Natural killer cell (primary cell): ENCODE measurements around the gene ABCD1. TPM values are rescaled to one million over a fixed set of nuclear protein-coding genes. Genes with fewer than 3 reads are reported as not detected.

Source experiments
- ATAC-seq, 3 donors: fragments of 150-1000 bp in 2 of 3; fragments of 200-7000 bp in 1 of 3; cut with Tn5 transposase; 1 replicate in 1 of 3; 2 replicates in 2 of 3; pipeline ENCODE4 v1.10.0; 2021; ENCODE audit warnings: mild to moderate bottlenecking in 2 of 3, moderate library complexity in 2 of 3
- DNase-seq, 2 donors: peaks; one replicate each; pipeline versions ENCODE4 v3.0.0 to v3.0.0-alpha.2; 2013 to 2021; ENCODE audit warnings: mixed read lengths in 1 of 2
- H3K27ac ChIP-seq: one replicate; pipeline ENCODE4 v1.5.1; 2013; ENCODE audit warnings: mild to moderate bottlenecking, low read length
- H3K27me3 ChIP-seq: one replicate; pipeline ENCODE4 v1.6.1; 2013; ENCODE audit warnings: low read length; ENCODE audit not compliant: control insufficient read depth, insufficient read depth
- H3K36me3 ChIP-seq: one replicate; pipeline ENCODE4 v1.6.1; 2013; ENCODE audit warnings: low read length; ENCODE audit not compliant: control insufficient read depth, insufficient read depth
- H3K4me1 ChIP-seq: one replicate; pipeline ENCODE4 v1.6.1; 2013; ENCODE audit warnings: low read length; ENCODE audit not compliant: control insufficient read depth, insufficient read depth
- H3K4me3 ChIP-seq: one replicate; pipeline ENCODE4 v1.5.1; 2013; ENCODE audit warnings: low read length
- H3K9me3 ChIP-seq: one replicate; pipeline ENCODE4 v1.6.1; 2013; ENCODE audit warnings: low read length; ENCODE audit not compliant: control insufficient read depth, insufficient read depth
- H3K27ac Mint-ChIP-seq, 2 donors: one replicate each; pipeline ENCODE4 v1.8.0; 2022; ENCODE audit warnings: mild to moderate bottlenecking in 2 of 2, mixed read lengths in 2 of 2, moderate library complexity in 1 of 2
- H3K27me3 Mint-ChIP-seq, 2 donors: one replicate each; pipeline ENCODE4 v1.8.0; 2022; ENCODE audit warnings: low read depth in 2 of 2, mixed read lengths in 2 of 2
- H3K36me3 Mint-ChIP-seq: one replicate; pipeline ENCODE4 v1.8.0; 2022; ENCODE audit warnings: mixed read lengths
- H3K4me1 Mint-ChIP-seq, 2 donors: one replicate each; pipeline ENCODE4 v1.8.0; 2022; ENCODE audit warnings: mixed read lengths in 2 of 2
- H3K4me3 Mint-ChIP-seq: one replicate; pipeline ENCODE4 v1.8.0; 2022; ENCODE audit warnings: mild to moderate bottlenecking, moderate library complexity, mixed read lengths
- H3K9me3 Mint-ChIP-seq, 2 donors: one replicate each; pipeline ENCODE4 v1.8.0; 2022; ENCODE audit warnings: mixed read lengths in 2 of 2
- WGBS: methylation state at CpG from one replicate; pipeline ENCODE4 v1.1.7; 2013; ENCODE audit warnings: missing lambda C conversion rate; ENCODE audit not compliant: insufficient coverage; 5-methylcytosine and 5-hydroxymethylcytosine counted together
- intact Hi-C: fragments of 100-400 bp; cut with micrococcal nuclease; formaldehyde crosslinking; loops from one replicate; pipeline ENCODE4 v1.14.2; 2022
- total RNA-seq, 4 donors: library from RNA; stranded (reverse); fragments of 120-200 nt in 1 of 4; gene quantifications; one replicate each; pipeline versions ENCODE4 v1.2.3 to v1.2.4, GENCODE V29; 2013 to 2022
- TF ChIP-seq, protein P1 (sequence below): fragments of 200-600 bp; IDR thresholded peaks from one replicate; pipeline ENCODE4 v1.8.0; 2022; ENCODE audit warnings: antibody characterized with exemption

The ABCD1 gene
- total RNA-seq, 3 donors from 2014 or later (not counting 1 experiment from before 2014, with no cell fraction given) = 12.2 to 13.9 (median 13.8) TPM

GRCh38 chrX:153685156-153685536 is 39.5 kb upstream of the ABCD1 start:
- Mint-ChIP-seq H3K36me3 (no peaks in the 10 kb centered on the region), H3K4me1 (no peaks in the 10 kb centered on the region), H3K4me3 (no peak overlapping the region), H3K27me3 (peaks cover 4 to 8% of the 10 kb centered on the region in 2 donors), H3K27ac (no peak overlapping the region), H3K9me3 (no peaks in the 10 kb centered on the region)
- Histone ChIP-seq H3K27ac (no peak overlapping the region), H3K4me1 (peaks cover 7% of the 10 kb centered on the region), H3K4me3 (no peak overlapping the region), H3K9me3 (no peaks in the 10 kb centered on the region), H3K27me3 (no peaks in the 10 kb centered on the region), H3K36me3 (no peaks in the 10 kb centered on the region)
- 57% methylated on average over 21 of the region's 21 CpGs for WGBS
- intact Hi-C loops = no loop called here
- no peak for ATAC-seq
- TF ChIP-seq, protein P1, sequence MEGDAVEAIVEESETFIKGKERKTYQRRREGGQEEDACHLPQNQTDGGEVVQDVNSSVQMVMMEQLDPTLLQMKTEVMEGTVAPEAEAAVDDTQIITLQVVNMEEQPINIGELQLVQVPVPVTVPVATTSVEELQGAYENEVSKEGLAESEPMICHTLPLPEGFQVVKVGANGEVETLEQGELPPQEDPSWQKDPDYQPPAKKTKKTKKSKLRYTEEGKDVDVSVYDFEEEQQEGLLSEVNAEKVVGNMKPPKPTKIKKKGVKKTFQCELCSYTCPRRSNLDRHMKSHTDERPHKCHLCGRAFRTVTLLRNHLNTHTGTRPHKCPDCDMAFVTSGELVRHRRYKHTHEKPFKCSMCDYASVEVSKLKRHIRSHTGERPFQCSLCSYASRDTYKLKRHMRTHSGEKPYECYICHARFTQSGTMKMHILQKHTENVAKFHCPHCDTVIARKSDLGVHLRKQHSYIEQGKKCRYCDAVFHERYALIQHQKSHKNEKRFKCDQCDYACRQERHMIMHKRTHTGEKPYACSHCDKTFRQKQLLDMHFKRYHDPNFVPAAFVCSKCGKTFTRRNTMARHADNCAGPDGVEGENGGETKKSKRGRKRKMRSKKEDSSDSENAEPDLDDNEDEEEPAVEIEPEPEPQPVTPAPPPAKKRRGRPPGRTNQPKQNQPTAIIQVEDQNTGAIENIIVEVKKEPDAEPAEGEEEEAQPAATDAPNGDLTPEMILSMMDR = no peak
- no peak for DNase-seq

DNA sequence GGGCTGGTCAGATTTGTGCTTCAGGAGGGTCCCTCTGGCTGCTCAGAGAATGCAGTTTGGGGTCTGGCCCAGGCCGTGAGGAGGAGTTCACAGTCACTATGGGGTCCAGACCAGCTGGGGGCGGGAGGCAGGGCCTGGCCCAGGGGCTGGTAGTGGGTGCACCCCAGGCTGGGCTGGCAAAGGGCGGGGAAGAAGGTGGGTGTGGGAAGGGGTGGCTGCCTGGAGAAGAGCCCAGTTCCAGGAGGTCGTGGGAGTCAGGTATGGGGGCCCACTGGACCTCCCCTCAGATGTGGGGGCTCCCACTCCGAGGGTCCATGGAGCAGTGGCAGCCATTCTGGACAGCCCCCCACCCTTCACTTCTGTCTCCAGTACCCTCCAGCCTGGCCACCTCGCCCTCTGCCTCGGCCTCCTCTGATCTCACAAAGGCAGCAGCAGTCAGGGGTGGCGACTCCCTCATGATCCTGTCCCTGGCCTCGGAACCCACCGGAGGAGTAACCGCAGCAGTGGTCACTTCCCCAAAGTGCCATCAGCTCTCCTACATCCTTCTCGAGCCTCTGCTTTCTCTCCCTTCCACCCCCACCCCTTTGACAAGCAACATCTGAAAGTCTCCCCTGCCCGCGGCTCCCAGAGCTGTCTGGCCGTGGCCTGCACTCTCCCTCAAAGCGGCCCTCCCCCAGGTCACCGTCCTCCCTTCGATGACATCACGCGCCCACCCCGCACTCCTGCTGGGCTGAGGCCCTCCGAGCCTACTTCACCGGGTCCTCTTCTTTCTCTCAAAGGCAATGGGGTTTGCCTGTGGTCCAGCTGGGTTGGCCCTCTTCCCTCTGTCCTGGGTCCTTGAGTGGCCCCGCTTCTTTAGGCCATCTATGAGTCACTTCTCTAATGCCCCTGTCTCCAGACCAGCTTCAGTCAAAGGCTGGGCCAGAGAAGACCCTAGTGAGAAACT is 38.6 kb upstream of the ABCD1 start:
- Histone ChIP-seq H3K27me3 (no peaks in the 10 kb centered on the region), H3K9me3 (no peaks in the 10 kb centered on the region), H3K4me1 (peaks cover 7% of the 10 kb centered on the region), H3K36me3 (no peaks in the 10 kb centered on the region), H3K4me3 (no peak overlapping the region), H3K27ac (no peak overlapping the region)
- Mint-ChIP-seq H3K4me1 (no peaks in the 10 kb centered on the region), H3K9me3 (no peaks in the 10 kb centered on the region), H3K4me3 (no peak overlapping the region), H3K27ac (no peak overlapping the region), H3K27me3 (peaks cover 0 to 11% of the 10 kb centered on the region in 2 donors), H3K36me3 (no peaks in the 10 kb centered on the region)
- intact Hi-C loops = no loop called here
- ATAC-seq = no peak
- WGBS = 71% methylated on average over 24 of the region's 24 CpGs
- no peak for DNase-seq
- TF ChIP-seq, protein P1 = no peak

- Histone ChIP-seq H3K4me3 (no peak overlapping the region), H3K27ac (no peak overlapping the region)
Observed at GRCh38 chrX:153686711-153687110, 37.9 kb upstream of the ABCD1 start.

More at GRCh38 chrX:153686711-153687110, 37.9 kb upstream of the ABCD1 start:
- Mint-ChIP-seq H3K9me3 (no peaks in the 10 kb centered on the region), H3K4me3 (peak overlapping the region; percentile 17), H3K27me3 (peaks cover 0 to 11% of the 10 kb centered on the region in 2 donors), H3K27ac (no peak overlapping the region), H3K36me3 (no peaks in the 10 kb centered on the region), H3K4me1 (no peaks in the 10 kb centered on the region)
- peaks cover 7% of the 10 kb centered on the region for H3K4me1 ChIP-seq
- intact Hi-C loops = no loop called here
- no peak for ATAC-seq
- no peaks in the 10 kb centered on the region for H3K36me3 ChIP-seq
- H3K27me3 ChIP-seq = no peaks in the 10 kb centered on the region
- no peaks in the 10 kb centered on the region for H3K9me3 ChIP-seq
- TF ChIP-seq, protein P1 = no peak
- WGBS = 68% methylated on average over 8 of the region's 9 CpGs
- no peak for DNase-seq
